ENCODE results near the gene ALDH4A1.
"Not testable (repeated sequence)": the region's sequence is repeated elsewhere in the genome, so short reads cannot be mapped to it uniquely, and the experiment has no call there.

ALDH4A1 gene

DNA sequence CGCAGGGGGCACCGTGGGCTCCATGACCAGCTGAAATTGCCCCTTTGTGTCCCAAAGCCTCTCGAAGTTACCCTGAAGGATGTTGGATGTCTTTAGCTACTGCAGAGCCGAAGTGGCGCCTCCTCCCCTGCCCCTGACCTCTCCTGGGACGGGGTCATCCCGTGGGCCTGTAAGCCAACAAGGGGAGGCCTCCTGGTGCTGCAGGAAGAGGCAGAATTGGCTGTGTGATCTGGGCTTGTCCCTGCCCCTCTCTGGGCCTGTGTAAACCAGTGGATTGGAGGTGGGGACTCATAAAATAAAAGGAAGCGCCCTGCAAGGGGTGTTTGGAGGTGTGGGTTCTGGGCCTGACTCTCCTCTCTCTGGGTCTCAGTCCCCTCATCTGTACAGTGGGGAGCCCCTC is 40.8 kb downstream of the ALDH4A1 start:
- in situ Hi-C loops (cut with HindIII; ENCODE audit: low sequenced_read_pairs) = no loop called here

DNA sequence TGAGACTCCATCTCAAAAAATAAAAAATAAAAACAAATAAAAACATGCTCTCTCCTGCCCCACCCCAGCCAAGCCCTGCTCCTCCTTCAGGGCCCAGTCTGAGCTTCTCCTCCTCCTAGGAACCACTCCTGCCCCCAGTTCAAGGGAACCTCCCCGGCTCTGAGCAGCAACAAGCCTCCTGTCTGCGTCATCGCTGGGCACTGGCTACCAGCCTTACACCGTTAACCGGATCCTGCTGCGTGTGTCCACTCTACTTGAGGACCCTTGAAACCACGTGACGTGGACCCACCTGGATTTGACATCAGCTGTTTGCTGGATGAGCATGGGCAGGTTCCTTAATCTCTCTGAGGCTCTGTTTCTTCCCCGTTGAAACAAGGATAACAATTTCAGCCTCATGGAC is 41.3 kb downstream of the ALDH4A1 start:
- in situ Hi-C loops (cut with HindIII; ENCODE audit: low sequenced_read_pairs) = no loop called here

DNA sequence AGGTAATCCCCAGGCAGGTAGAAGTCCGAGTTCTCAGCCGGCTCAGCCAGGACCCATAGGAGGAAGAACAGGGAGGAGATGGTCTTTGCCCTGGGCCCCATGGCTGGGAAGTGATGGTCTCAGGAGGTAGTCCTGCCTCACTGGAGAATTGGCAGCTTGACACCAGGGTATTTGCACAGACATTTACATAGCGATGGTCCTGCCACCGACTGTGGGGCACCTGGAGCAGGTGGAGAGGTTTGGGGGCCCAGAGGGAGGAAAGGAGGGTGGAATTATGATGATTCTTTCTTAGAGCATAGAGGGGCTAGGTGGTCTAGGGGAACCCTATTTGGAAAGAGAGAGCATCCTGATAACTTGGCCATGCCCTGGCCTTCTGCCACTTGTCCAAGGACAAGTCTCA is 42.8 kb downstream of the ALDH4A1 start, which contains the start of gene TAS1R2:
Gene TAS1R2 (minus strand): TSS at position 101 of the 400 bp plus-strand sequence. CDS start 0 bp downstream, at position 101.
- in situ Hi-C loops (cut with HindIII; ENCODE audit: low sequenced_read_pairs) = no loop called here

DNA sequence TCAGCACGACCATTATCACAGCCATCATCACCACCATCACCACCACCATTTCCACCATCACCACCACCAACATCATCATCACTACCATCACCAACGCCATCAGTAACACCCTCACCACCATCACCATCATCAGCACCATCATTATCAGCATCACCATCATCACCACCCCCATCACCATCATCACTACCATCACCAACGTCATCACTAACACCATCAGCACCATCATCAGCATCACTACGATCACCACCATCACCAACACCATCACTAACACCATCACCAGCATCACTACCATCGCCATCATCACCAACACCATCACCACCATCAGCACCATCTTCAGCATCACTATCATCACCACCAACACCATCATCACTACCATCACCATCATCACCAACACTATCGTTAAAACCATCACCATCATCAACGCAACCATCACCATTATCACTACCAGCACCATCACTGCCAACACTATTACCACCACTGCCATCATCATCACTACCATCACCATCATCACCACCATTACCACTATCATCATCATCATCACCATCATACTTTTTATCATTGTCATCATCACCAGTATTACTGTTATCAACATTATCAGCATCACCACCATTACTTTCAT is 44.2 kb downstream of the ALDH4A1 start:
- in situ Hi-C loops (cut with HindIII; ENCODE audit: low sequenced_read_pairs) = no loop called here

DNA sequence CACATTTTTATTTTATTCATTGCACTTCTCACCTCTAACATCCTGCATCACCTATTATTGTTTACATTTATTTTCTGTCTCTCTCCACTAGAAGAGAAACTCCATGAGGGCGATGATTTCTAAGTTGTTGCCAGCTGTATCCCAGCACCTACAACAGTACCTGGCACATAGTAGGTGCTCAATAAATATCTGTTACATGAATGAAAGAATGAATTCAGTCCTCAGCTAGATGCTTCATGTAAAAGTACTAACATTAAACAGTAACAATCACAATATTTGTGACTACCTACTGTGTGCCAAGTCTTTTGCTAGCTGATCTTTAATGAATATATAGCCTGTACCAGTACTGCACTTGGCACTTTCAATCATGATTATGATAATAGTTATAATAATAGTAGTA is 45.9 kb downstream of the ALDH4A1 start:
- in situ Hi-C loops (cut with HindIII; ENCODE audit: low sequenced_read_pairs) = no loop called here

DNA sequence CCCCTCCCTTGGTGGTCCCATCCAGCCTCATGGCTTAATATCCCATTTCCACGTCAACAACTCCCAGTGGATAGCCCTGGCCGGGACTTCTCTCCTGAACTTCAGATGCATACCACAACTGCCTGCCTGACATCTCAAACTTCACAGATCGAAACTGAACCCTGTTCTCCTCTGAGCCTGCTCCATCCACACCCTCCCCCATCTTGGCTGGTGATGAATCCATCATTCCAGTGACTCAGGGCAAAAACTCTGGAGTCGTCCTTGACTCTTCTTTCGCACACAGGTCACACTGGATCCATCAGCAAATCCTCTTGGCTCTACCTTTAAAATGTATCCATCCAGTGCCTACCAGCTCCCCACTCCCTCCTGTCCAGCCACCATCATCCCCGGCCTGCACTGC is 46.8 kb downstream of the ALDH4A1 start:
- in situ Hi-C loops (cut with HindIII; ENCODE audit: low sequenced_read_pairs) = no loop called here

DNA sequence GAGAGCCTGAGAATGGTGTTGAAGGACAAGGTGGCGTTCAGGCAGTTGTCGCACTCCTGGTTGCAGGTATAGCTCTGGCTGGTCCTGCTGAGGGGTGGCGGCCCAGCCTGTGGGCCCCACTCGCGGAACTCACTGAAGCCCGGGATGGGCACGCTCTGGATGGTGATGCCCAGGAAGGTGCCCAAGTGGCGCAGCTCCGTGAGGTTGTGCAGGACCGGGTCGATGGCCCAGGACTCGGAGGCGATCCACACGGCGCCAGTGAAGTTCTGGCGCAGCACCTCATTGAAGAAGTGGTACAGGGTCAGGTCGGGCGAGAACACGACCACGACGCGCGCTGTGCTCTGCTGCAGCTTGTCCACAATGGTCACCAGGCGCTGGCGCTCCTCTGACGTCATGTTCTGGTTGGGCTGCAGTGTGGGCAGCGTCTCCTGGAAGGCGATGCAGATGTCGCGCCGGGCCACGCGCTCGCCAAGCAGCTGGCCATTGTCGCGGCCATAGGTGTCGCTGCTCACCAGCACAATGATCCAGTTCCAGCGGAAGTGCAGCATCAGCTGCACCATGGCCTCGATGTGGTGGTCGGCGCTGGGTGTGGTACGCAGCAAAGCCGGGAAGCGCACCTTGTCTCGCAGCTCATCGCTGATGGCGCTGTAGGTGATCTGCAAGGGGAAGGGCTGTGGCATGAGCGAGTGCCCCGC is 47.9 kb downstream of the ALDH4A1 start:
- in situ Hi-C loops (cut with HindIII; ENCODE audit: low sequenced_read_pairs) = no loop called here

DNA sequence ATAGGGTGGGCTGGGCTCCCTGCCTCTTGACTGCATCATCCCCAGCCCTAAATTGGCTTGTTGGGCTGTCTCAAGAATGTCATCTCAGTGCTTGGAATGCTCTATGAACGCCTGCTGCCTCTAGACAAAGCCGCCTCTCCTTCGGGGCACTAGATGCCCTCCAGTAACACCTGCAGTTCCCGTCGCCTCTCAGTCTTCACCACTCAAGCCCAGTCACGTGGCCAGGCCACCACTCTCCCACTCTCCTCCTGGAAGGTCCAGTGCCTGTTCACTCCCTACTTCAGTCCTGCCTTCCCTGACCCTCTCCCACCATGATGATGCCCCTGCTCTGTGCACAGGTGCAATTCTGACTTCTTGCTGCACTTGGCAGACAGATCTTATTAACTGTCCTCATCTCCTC is 49.9 kb downstream of the ALDH4A1 start:
- in situ Hi-C loops (cut with HindIII; ENCODE audit: low sequenced_read_pairs) = no loop called here

DNA sequence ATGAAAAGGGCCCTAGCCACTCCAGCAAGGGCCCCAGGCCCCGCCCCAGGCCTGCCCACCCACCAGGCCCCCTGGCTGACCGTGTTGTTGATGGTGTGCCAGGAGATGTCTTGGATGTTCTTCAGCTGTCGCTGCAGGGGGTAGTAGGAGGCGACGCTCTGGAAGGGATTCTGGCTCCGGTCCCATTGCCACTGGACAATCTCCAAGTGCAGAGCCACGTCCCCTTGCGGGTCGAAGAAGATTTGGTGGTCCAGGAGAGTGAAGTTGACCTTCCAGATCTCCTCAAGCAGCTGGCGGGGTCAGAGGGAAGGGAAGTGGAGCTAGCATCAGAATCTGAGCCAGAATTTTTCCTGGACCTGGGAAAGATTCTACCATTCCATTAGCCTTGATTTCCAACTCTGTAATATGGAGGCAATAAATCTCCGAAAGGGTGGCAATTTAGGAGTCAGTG is 53.1 kb downstream of the ALDH4A1 start:
- in situ Hi-C loops (cut with HindIII; ENCODE audit: low sequenced_read_pairs) = no loop called here

DNA sequence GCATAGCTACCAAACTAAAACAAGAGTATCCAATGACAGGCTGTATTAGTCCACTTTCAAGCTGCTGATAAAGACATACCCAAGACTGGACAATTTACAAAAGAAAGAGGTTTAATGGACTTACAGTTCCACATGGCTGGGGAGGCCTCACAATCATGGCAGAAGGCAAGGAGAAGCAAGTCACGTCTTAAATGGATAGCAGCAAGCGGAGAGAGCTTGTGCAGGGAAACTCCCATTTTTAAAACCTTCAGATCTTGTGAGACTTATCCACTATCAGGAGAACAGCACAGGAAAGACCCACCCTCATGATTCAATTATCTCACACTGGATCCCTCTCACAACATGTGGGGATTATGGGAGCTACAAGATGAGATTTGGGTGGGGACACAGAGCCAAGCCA is 54.6 kb downstream of the ALDH4A1 start:
- in situ Hi-C loops (cut with HindIII; ENCODE audit: low sequenced_read_pairs) = not testable (repeated sequence)

DNA sequence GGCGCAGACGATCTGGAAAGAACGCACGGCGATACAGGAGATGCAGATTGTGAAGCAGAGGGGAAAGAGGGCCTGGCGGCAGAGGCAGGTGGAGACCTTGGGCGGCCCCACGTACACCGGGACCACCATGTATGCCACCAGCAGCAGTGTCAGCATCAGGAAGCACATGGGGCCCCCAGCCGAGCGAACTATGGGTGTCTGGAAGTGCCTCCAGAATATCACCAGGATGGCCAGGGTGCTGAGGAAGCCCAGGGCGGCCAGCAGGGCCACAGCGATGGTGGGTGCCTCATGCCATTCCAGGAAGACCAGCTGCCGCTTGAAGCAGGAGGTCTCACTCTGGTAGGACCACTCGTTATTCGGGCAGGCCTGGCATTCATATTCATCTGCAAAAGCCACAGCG is 62.2 kb downstream of the ALDH4A1 start:
- in situ Hi-C loops (cut with HindIII; ENCODE audit: low sequenced_read_pairs) = no loop called here

DNA sequence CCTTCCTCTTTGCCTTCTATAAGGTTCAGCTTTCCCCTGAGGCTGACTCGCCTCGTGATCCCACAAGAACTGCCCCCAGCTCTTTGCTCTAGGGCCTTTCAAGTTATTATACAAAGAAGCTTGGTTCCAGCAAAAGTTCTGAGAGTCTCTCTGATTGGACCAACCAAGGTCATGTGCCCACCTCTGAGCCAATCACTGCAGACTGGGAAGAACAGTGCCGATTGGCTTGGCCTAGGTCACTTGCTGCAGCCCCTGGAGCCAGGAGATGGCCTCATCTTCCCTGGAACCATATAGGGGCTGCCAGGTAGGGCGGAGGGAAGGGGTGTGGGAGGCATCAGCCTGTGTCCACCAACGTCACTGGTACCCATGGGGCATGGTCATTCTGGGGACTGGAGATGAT is 65.7 kb downstream of the ALDH4A1 start:
- in situ Hi-C loops (cut with HindIII; ENCODE audit: low sequenced_read_pairs) = loop anchor here (10.0 kb wide), 1 partner anchor 252 kb away; no protein-coding TSS in a partner anchor

DNA sequence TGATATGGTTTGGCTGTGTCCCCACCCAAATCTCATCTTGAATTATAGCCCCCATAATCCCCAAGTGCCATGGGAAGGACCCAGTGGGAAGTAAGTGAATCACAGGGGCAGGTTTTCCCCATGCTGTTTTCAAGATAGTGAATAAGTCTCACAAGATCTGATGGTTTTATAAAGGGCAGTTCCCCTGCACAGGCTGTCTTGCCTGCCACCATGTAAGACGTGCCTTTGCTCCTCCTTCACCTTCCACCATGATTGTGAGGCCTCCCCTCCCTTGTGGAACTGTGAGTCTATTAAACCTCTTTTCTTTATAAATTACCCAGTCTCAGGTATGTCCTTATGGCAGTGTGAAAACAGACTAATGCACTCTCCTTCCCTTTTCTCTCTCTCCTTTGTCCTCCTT is 70.0 kb downstream of the ALDH4A1 start:
- in situ Hi-C loops (cut with HindIII; ENCODE audit: low sequenced_read_pairs) = loop anchor here (10.0 kb wide), 1 partner anchor 248 kb away; no protein-coding TSS in a partner anchor

DNA sequence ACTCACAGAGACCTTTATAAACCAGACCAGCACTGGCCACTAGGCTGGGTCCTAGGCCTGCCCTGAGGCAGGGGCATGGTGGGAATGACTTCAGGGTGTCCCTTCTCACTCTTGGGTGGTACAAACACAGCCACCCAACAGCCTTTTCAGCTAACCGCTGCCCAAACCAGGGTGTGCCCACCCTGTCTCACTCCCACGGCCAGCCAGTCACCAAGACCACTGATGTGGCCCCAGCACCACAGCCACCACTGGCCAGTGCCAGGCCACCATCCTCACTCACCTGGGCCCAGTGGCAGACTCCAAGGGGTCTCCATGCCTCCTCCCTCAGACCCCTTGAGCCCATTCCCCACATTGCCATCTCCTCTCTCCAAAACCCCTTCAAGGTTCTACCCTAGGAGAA is 70.7 kb downstream of the ALDH4A1 start:
- in situ Hi-C loops (cut with HindIII; ENCODE audit: low sequenced_read_pairs) = loop anchor here (10.0 kb wide), 1 partner anchor 247 kb away; no protein-coding TSS in a partner anchor

DNA sequence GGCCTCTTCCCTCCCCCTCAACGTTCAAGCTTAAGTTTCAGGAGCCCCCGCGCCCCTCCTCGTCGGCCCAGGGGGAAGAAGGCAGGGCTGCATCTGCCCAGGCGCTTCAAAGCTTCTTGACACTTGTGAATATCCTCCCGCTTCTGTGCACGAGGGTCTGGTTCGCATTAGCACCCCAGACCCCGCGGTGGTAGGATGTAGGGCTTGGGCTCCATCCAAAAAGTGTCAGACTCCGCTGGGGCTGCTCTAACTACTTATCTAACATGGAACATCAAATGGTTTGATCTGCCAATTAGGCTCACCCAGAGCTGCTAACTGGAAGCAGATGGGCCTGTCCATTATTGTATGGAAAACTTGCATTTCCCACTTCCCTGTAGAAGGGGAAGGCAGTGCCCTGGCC is 71.8 kb downstream of the ALDH4A1 start:
- in situ Hi-C loops (cut with HindIII; ENCODE audit: low sequenced_read_pairs) = loop anchor here (10.0 kb wide), 1 partner anchor 246 kb away; no protein-coding TSS in a partner anchor

DNA sequence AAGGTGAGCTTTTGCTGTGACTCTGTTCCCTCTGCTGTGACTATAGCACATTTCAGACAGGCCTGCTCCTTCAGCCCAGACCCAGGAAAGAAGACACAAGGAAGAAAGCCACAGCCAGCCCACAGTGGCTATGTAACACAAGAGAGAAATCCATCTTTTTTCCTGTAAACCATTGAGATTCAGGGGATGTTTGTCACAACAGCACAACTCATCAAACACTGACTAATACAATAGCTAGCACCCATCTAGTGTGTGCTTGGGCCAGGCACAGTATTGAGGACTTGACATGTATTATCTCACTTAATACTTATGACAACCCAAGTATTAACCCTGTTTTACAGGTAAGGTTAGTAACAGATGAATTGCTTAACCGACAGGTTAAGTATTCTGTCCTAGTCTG is 72.7 kb downstream of the ALDH4A1 start:
- in situ Hi-C loops (cut with HindIII; ENCODE audit: low sequenced_read_pairs) = loop anchor here (10.0 kb wide), 1 partner anchor 245 kb away; no protein-coding TSS in a partner anchor

DNA sequence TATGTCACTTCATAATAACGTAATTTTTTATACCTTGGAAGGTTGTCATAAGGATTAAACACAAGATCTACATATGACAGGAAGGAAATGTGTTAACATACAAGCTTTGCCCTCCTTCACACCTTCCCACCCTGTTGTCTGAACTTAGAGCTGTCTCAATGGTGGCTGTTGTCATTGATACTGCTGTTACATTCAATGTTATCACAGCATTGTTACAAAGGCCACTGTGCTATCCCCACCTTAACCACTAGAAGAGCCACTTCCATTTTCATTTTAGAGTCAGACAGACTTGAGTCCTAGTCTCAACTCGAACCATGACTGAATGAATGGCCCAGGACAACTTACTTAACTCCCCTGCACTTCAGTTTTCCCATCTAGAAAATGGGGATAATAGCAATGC is 74.1 kb downstream of the ALDH4A1 start:
- in situ Hi-C loops (cut with HindIII; ENCODE audit: low sequenced_read_pairs) = no loop called here

DNA sequence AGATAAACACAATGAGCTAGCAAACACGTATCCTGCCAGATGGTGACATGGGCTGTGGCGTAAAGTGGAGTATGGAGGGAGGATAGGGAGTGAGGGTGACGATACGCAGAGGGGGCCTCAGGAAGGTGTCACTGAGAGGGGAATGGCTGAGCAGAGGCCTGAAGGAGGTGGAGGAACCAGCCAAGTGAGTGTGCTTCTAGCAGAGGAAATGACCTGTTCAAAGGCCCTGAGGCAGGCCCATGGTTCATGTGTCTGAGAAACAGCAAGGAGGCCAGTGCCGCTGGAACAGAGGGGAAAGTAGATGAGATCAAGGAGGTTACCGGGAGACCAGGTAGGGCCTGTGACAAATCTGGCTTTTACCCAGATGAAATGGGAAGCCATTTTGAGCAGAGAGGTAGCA is 78.9 kb downstream of the ALDH4A1 start:
- in situ Hi-C loops (cut with HindIII; ENCODE audit: low sequenced_read_pairs) = no loop called here

Data from DLD1 (cell line).